DOHH2 (cell line): ENCODE measurements around the gene HSF5.

Experiments used
- H3F3A ChIP-seq: fragments of 200-600 bp; sonication (generic), shearing (Covaris generic); 2 replicates; pipeline ENCODE4 v1.6.0; 2016; ENCODE audit warnings: antibody characterized with exemption, mild to moderate bottlenecking; ENCODE audit not compliant: control insufficient read depth, insufficient read depth
- H3K27ac ChIP-seq: fragments of 200-600 bp; sonication (generic); 2 replicates; pipeline ENCODE4 v1.5.1; 2014; ENCODE audit warnings: low read depth, mild to moderate bottlenecking, low read length, moderate library complexity
- H3K27me3 ChIP-seq: fragments of 200-600 bp; sonication (generic); 2 replicates; pipeline ENCODE4 v1.6.1; 2014; ENCODE audit warnings: mild to moderate bottlenecking, low read length, mixed read lengths; ENCODE audit not compliant: control insufficient read depth
- H3K36me3 ChIP-seq: fragments of 200-600 bp; sonication (generic); 2 replicates; pipeline ENCODE4 v1.6.1; 2014; ENCODE audit warnings: mild to moderate bottlenecking, low read length, moderate library complexity, mixed read lengths; ENCODE audit not compliant: control insufficient read depth
- H3K4me1 ChIP-seq: fragments of 200-600 bp; sonication (generic); 2 replicates; pipeline ENCODE4 v1.6.1; 2014; ENCODE audit warnings: mild to moderate bottlenecking, low read length, mixed read lengths; ENCODE audit not compliant: control insufficient read depth
- H3K4me2 ChIP-seq: fragments of 200-600 bp; sonication (generic); 2 replicates; pipeline ENCODE4 v1.6.0; 2014; ENCODE audit warnings: mild to moderate bottlenecking, low read length, moderate library complexity
- H3K4me3 ChIP-seq: fragments of 200-600 bp; sonication (generic); 2 replicates; pipeline ENCODE4 v1.5.1; 2014; ENCODE audit warnings: mild to moderate bottlenecking, low read length, mixed read lengths
- H3K79me2 ChIP-seq: fragments of 200-600 bp; sonication (generic); 2 replicates; pipeline ENCODE4 v1.6.1; 2014; ENCODE audit warnings: mild to moderate bottlenecking, low read length, mixed read lengths; ENCODE audit not compliant: control insufficient read depth
- H3K9me2 ChIP-seq: fragments of 200-600 bp; sonication (generic); replicated peaks from 2 replicates; pipeline ENCODE4 v1.6.1; 2014; ENCODE audit warnings: mild to moderate bottlenecking, low read length, mixed read lengths; ENCODE audit not compliant: control insufficient read depth
- H3K9me3 ChIP-seq: fragments of 200-600 bp; sonication (generic); 2 replicates; pipeline ENCODE4 v1.6.1; 2014; ENCODE audit warnings: antibody characterized with exemption, low read length, mixed read lengths; ENCODE audit not compliant: control insufficient read depth, insufficient read depth
- H4K20me1 ChIP-seq: fragments of 200-600 bp; sonication (generic); 2 replicates; pipeline ENCODE4 v1.6.0; 2014; ENCODE audit warnings: low read depth, mild to moderate bottlenecking, antibody characterized with exemption, low read length, moderate library complexity; ENCODE audit not compliant: control insufficient read depth, insufficient read depth
- EZH2phosphoT487 ChIP-seq: fragments of 200-600 bp; sonication (generic); IDR thresholded peaks from 2 replicates; pipeline ENCODE4 v1.6.1; 2017; ENCODE audit warnings: borderline replicate concordance, mild to moderate bottlenecking, antibody characterized with exemption, low read length, moderate library complexity, mixed read lengths
- TF ChIP-seq, protein P1 (sequence below): fragments of 200-600 bp; sonication (generic); IDR thresholded peaks from one replicate; pipeline ENCODE4 v1.5.1; 2014; ENCODE audit warnings: antibody characterized with exemption, mild to moderate bottlenecking, low read depth, low read length; ENCODE audit not compliant: poor library complexity, severe bottlenecking

HSF5 gene

DNA sequence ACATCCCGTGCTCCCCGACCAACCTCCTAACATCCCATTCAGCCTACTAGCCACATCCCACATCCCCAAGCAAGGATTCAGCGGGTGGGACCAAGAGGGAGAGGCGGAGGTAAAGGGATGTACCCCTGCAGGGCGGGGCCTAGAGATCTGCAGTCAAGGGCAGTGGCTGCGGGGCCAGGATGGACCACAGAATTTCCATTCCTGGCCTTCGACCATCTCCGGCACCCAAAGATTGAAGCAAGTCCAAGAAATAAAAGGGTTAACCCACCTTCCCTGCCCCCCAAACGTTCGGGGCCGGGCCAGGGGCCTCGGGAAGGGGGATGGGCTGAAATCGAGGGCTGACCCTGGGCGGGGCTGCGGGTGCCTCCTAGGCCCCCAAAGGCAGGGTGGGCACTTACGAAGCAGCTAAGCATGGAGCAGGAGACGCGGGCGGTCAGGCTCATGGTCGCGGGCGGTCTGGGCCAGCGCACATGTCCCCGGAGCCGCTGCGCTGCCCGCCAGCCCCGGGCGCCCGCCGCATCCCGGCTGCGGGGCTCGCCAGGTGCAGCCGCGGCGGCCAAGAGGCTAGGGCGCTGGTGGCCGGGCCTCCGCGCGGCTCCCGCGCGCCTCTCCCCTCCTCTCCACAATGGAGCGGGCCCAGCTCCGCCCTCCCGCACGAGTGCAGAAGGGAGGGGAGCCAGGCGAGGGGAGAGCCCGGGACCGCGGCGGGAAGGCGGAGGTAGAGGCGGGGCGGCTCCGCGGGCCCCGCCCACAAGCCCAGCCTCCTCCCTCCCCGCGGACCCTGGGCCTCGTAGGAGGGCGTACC is 26.0 kb upstream of the HSF5 start, which contains the start of gene MTMR4:
MTMR4 (minus strand) TSS at position 674 of the 805 bp plus-strand sequence; CDS start at position 443, 231 bp downstream.
- peaks cover 6% of the 10 kb centered on the region; the same call in 1 of the 2 replicates for H3F3A ChIP-seq
- H3K9me2 ChIP-seq: no peaks in the 10 kb centered on the region
- H3K4me3 ChIP-seq: peak within 1 kb of the TSS; percentile 94
- H4K20me1 ChIP-seq: no peaks in the 10 kb centered on the region
- TF ChIP-seq, protein P1, sequence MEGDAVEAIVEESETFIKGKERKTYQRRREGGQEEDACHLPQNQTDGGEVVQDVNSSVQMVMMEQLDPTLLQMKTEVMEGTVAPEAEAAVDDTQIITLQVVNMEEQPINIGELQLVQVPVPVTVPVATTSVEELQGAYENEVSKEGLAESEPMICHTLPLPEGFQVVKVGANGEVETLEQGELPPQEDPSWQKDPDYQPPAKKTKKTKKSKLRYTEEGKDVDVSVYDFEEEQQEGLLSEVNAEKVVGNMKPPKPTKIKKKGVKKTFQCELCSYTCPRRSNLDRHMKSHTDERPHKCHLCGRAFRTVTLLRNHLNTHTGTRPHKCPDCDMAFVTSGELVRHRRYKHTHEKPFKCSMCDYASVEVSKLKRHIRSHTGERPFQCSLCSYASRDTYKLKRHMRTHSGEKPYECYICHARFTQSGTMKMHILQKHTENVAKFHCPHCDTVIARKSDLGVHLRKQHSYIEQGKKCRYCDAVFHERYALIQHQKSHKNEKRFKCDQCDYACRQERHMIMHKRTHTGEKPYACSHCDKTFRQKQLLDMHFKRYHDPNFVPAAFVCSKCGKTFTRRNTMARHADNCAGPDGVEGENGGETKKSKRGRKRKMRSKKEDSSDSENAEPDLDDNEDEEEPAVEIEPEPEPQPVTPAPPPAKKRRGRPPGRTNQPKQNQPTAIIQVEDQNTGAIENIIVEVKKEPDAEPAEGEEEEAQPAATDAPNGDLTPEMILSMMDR: no peak
- TF ChIP-seq EZH2phosphoT487: no peak
- H3K36me3 ChIP-seq: peaks cover 47% of the 10 kb centered on the region
- H3K27ac ChIP-seq: peak within 1 kb of the TSS; percentile 15; the same call in 1 of the 2 replicates
- H3K9me3 ChIP-seq: no peaks in the 10 kb centered on the region
- H3K79me2 ChIP-seq: peaks cover 30% of the 10 kb centered on the region
- H3K27me3 ChIP-seq: no peaks in the 10 kb centered on the region
- peak within 1 kb of the TSS; percentile 93 for H3K4me2 ChIP-seq
- peaks cover 50% of the 10 kb centered on the region for H3K4me1 ChIP-seq

DNA sequence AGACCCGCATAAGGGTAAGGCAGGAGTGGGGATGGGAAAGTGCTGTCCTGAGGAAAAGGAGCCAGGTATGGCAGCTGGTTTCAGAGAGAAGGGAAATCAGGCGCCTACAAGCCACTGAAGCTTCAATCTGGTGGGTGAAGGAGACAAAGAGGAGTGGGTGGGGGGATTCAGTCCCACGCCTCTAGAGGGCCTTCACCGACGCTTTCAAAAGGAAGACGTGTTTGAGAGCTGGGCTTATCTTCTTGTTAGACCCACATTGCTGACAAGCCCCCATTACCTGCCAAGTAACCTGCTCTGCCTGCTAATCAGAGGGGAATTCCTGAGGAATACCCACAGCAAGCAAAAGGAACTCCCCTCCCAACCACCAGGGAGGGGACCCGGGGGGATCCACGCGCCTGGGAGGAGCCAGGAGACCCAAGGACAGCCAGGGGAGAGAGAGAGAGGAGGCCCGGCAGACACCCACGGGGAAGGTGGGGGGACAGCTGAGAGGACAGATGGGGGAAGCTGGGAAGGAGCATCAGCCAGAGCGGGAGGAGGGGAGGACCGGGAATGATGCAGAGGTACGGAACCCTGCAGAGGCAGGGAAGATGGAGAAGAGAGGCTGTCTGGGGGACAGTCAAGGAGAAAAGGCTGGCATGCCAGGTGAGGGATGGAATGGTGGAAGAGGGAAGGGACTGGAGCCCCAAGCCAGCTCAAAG is 25.2 kb upstream of the HSF5 start:
- Histone ChIP-seq H3K9me3 (no peaks in the 10 kb centered on the region), H4K20me1 (no peaks in the 10 kb centered on the region), H3K79me2 (peaks cover 30% of the 10 kb centered on the region), H3K9me2 (no peaks in the 10 kb centered on the region), H3K27ac (no peak overlapping the region), H3K4me3 (peak overlapping the region; percentile 94), H3K27me3 (no peaks in the 10 kb centered on the region), H3K4me2 (peak overlapping the region; percentile 93), H3K36me3 (peaks cover 54% of the 10 kb centered on the region), H3K4me1 (peaks cover 45% of the 10 kb centered on the region), H3F3A (peaks cover 2% of the 10 kb centered on the region; the same call in 1 of the 2 replicates)
- TF ChIP-seq EZH2phosphoT487: no peak
- TF ChIP-seq, protein P1: peak; percentile 49

DNA sequence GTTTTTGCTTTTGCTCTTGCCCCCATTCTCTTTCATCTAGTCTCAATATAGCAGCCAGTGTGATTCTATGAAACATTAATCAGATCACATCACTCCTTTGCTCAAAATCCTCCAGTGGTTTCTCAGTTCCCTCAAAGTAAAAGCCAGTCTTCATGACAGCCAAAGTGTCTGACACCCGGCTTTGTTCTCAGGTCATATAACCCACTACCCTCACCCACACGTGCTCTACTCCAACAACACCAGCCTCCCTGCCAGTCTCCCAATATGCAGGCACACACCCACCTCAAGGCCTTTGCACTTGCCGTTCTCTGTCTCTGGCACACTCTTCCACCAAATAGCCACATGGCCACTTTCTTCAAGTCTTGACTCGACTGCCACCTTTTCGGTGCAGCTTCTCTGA is 21.9 kb upstream of the HSF5 start:
- Histone ChIP-seq H3K27me3 (no peaks in the 10 kb centered on the region), H3K4me1 (peaks cover 44% of the 10 kb centered on the region), H3K9me3 (no peaks in the 10 kb centered on the region), H3F3A (no peaks in the 10 kb centered on the region), H3K79me2 (peaks cover 20% of the 10 kb centered on the region), H3K9me2 (no peaks in the 10 kb centered on the region), H3K4me3 (no peak overlapping the region), H3K36me3 (peaks cover 80% of the 10 kb centered on the region), H3K27ac (no peak overlapping the region), H4K20me1 (no peaks in the 10 kb centered on the region), H3K4me2 (no peak overlapping the region)
- TF ChIP-seq, protein P1: no peak
- TF ChIP-seq EZH2phosphoT487: no peak
